Measurements from ENCODE around the gene VGLL4. TPM values are rescaled to one million over a fixed set of nuclear protein-coding genes. Genes with fewer than 3 reads are reported as not detected.
A peak's percentile ranks its signal among the peaks of the same experiment; 100 is the strongest.

The VGLL4 gene
- total RNA-seq, 1 experiment from 2014 or later: 66.0 TPM

- in situ Hi-C loops (cut with HindIII; ENCODE audit: low pct_unique_long_range_greater_than_20kb, low sequenced_read_pairs) (no loop called here), intact Hi-C loops (cut with micrococcal nuclease; ENCODE audit: unreplicated experiment) (no loop called here)
- Histone ChIP-seq H3K4me3 (ENCODE audit: low read depth in 2 of 2, low read length in 2 of 2) (no peak overlapping the region), H3K36me3 (ENCODE audit: control insufficient read depth, insufficient read depth, low read length) (no peaks in the 10 kb centered on the region), H3K27ac (ENCODE audit: low read length) (peak overlapping the region; percentile 97), H3K9me3 (ENCODE audit: control insufficient read depth, insufficient read depth, low read depth, low read length) (no peaks in the 10 kb centered on the region), H3K4me1 (ENCODE audit: control insufficient read depth, insufficient read depth, low read length) (peaks cover 98% of the 10 kb centered on the region), H3K27me3 (ENCODE audit: control insufficient read depth, insufficient read depth, low read length) (no peaks in the 10 kb centered on the region)
- no peak for ATAC-seq
- DNase-seq (ENCODE audit: low read depth, low spot score): no peak
- CTCF ChIA-PET: interaction anchor here (1.0 kb wide), 1 partner anchor 46 kb away, joined by 3 read pairs; no protein-coding TSS in a partner anchor
- TF ChIP-seq SIN3A (IDR thresholded peaks at IDR 0.05; ENCODE audit: borderline replicate concordance, insufficient read depth, low read depth, low read length): no peak
- POLR2A ChIA-PET: no interaction called here
- BruUV-seq (replicated peaks): no TSS peak
Observed at GRCh38 chr3:11613319-11613718, 30.4 kb downstream of the VGLL4 start.

GRCh38 chr3:11612515-11613188 is 31.1 kb downstream of the VGLL4 start:
- no TSS peak for BruUV-seq (replicated peaks)
- ATAC-seq: peak; percentile 9; the same call in 1 of the 2 replicates
- no peaks in the 10 kb centered on the region for H3K9me3 ChIP-seq (ENCODE audit: control insufficient read depth, insufficient read depth, low read depth, low read length)
- POLR2A ChIA-PET: no interaction called here
- peaks cover 98% of the 10 kb centered on the region for H3K4me1 ChIP-seq (ENCODE audit: control insufficient read depth, insufficient read depth, low read length)
- H3K27me3 ChIP-seq (ENCODE audit: control insufficient read depth, insufficient read depth, low read length): no peaks in the 10 kb centered on the region
- H3K27ac ChIP-seq (ENCODE audit: low read length): peak overlapping the region; percentile 97
- no peaks in the 10 kb centered on the region for H3K36me3 ChIP-seq (ENCODE audit: control insufficient read depth, insufficient read depth, low read length)
- no peak overlapping the region for H3K4me3 ChIP-seq (ENCODE audit: low read depth in 2 of 2, low read length in 2 of 2)
- intact Hi-C loops (cut with micrococcal nuclease; ENCODE audit: unreplicated experiment): no loop called here
- DNase-seq (ENCODE audit: low read depth, low spot score): no peak
- in situ Hi-C loops (cut with HindIII; ENCODE audit: low pct_unique_long_range_greater_than_20kb, low sequenced_read_pairs): no loop called here
- no peak for TF ChIP-seq CTCF (IDR thresholded peaks at IDR 0.05)
- no peak for TF ChIP-seq TCF7L2 (IDR thresholded peaks at IDR 0.05; ENCODE audit: low read depth, low read length)
- TF ChIP-seq SIN3A (IDR thresholded peaks at IDR 0.05; ENCODE audit: borderline replicate concordance, insufficient read depth, low read depth, low read length): no peak
- TF ChIP-seq POLR2AphosphoS5 (IDR thresholded peaks at IDR 0.05; ENCODE audit: low read depth, low read length): no peak
- TF ChIP-seq REST (IDR thresholded peaks at IDR 0.05; ENCODE audit: insufficient read depth in 1 of 2, low read depth in 2 of 2, low read length in 1 of 2): no peak
- CTCF ChIA-PET: interaction anchor here (1.0 kb wide), 1 partner anchor 46 kb away, joined by 3 read pairs; no protein-coding TSS in a partner anchor

- peaks cover 96% of the 10 kb centered on the region for H3K4me1 ChIP-seq (ENCODE audit: control insufficient read depth, insufficient read depth, low read length)
- intact Hi-C loops (cut with micrococcal nuclease; ENCODE audit: unreplicated experiment) (no loop called here), in situ Hi-C loops (cut with HindIII; ENCODE audit: low pct_unique_long_range_greater_than_20kb, low sequenced_read_pairs) (no loop called here)
- H3K9me3 ChIP-seq (ENCODE audit: control insufficient read depth, insufficient read depth, low read depth, low read length): no peaks in the 10 kb centered on the region
- BruUV-seq (replicated peaks): no TSS peak
- H3K4me3 ChIP-seq (ENCODE audit: low read depth in 2 of 2, low read length in 2 of 2): 0 out of 4 replicates have a peak overlapping the region, but pooled peaks of 1 of the 2 experiments have one; percentile 3
- H3K27me3 ChIP-seq (ENCODE audit: control insufficient read depth, insufficient read depth, low read length): no peaks in the 10 kb centered on the region
- no peak for ATAC-seq
- TF ChIP-seq CTCF (IDR thresholded peaks at IDR 0.05): no peak
- peak; percentile 42; the same call in 1 of the 2 replicates for TF ChIP-seq TCF7L2 (IDR thresholded peaks at IDR 0.05; ENCODE audit: low read depth, low read length)
- H3K27ac ChIP-seq (ENCODE audit: low read length): peak overlapping the region; percentile 97
- CTCF ChIA-PET: no interaction called here
- H3K36me3 ChIP-seq (ENCODE audit: control insufficient read depth, insufficient read depth, low read length): no peaks in the 10 kb centered on the region
- DNase-seq (ENCODE audit: low read depth, low spot score): no peak
- POLR2A ChIA-PET: interaction anchor here (0.6 kb wide), 1 partner anchor 21 kb away, joined by 4 read pairs; no protein-coding TSS in a partner anchor
Observed at GRCh38 chr3:11611341-11611799, 32.3 kb downstream of the VGLL4 start.
